GM18861 (cell line): ENCODE measurements around the gene CUEDC1.
"Not testable (repeated sequence)": the region's sequence is repeated elsewhere in the genome, so short reads cannot be mapped to it uniquely, and the experiment has no call there.

Experiments
- ATAC-seq: cut with Tn5 transposase; IDR thresholded peaks from one replicate; pipeline ENCODE4 v1.9.1; 2021; ENCODE audit not compliant: unreplicated experiment

The CUEDC1 gene

DNA sequence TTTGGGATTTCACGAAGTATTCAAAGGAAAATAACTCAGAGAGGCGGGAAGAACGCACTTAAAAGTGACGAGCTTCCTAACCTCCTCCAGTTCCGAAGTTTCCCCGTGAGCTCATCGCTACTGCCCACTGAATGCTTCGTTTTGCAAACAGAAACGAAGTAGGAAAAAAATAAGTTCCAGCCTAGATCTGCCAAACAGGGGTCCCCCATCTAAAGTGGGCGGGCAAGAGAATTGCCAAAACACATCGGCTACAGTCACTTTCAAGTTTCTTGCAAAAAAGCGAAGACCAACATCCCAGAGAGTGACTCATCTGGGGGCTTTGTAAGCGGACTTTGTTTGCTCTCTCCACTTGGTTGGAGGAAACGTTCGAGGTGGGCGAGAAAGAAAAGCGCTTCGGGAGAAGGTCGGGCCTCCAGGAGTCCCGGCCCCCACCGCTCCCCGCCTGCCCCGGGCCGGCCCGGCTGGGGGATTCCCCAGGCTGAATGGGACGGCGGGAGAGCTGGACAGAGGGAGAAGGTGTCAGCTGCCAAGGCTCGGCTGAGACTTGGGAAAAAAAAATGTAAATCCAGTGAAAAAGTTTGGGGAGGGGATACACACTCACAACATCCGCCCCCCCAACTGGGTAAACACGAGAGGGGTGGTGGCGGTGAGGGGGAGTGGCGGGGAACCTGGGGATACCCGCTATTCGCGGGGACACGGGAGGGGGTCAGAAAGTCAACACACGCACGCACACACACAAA, 31.8 kb upstream of the CUEDC1 start:
- ATAC-seq, result no peak

DNA sequence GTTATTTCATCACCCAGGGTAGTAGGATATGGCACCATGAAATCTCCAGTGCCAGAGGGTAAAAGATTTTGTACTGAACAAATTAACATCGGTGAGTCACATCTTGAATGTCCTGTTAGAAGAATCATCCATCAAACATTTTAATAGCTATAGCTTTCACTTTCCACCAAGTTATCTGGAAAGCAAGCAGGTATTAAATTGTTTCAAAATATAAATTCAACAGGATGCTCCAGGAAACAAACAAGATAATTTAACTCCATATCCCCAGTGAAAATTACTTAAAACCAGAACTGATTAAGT, 30.4 kb upstream of the CUEDC1 start:
- no peak for ATAC-seq

DNA sequence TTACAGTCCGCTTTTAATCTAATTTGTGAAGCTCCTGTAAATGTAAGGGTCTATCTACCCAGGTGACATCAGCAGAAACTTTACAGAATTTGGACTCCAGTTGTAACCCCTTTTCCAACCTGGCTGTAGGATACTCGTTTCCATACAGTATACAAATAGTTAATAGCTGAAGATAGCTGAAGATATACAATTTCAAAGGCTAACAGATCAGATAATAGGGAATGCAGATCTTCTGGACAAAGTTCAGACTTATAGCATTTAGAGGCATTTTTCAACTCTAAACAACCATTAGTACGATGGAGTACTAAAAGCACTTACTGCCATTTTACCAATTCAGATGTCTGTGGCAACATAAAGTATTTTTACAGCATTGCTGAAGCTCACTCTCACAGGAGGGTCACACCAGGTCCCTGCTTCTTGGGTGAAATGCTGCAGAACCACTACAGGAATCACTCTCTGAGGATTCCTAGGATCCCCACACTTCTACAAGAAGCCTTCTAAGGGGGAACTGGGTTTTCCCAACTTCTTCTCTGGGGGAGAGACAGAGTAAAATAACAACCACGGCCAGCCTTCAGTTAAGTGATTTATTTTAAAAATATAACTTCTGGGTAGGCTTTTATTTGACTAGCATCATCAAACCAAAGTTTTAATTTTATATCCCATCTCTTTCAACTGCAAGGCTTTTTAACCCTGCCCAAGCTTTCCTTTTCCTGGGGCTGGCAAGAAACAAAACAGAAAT, 29.9 kb upstream of the CUEDC1 start:
- ATAC-seq, result no peak

DNA sequence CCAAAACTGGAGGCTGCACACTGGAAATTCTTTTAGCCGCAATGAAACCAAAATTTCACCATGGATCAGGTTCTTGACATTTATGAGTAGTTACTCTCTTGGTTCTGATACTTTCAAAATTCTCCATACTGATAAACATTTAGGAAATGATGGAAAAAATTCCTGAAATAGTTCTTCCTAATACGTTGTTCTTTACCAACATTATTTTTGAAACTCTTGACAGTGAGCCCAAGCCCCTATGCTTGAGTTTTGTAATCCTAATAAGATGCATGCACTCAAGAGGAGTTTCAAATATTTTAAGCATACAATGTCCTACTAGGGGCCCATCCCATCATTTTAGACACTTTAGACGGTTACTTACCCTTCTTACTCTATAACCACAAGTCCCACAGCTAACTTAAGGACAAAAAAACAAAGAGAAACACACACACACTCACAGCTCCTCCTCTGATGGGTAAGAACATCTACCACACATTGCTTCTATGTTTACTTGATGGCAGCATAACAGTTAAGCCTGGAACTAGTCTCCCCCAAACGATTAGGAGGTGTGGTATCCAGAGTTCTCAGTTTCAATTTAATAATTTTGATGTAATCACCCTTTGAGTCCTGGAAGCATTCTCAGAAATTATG, 29.2 kb upstream of the CUEDC1 start:
- ATAC-seq, result no peak

DNA sequence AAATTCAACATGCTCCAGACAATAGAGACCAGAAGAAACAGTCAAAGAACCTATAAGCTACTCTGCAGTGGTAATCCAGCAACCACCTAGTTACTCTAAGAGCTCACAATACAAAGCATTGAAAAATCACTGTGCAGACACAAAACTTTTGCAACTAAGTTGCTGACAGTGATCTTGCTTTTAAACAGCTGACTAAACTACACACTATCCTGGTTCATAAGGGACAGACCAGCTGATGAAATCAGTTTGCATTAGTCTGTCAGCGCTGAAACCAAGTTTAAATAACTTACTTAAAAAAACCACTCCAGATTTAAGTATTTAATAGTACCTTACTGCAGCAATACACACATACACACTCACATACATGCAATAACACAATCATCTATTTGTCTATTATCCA, 28.2 kb upstream of the CUEDC1 start:
- no peak for ATAC-seq

DNA sequence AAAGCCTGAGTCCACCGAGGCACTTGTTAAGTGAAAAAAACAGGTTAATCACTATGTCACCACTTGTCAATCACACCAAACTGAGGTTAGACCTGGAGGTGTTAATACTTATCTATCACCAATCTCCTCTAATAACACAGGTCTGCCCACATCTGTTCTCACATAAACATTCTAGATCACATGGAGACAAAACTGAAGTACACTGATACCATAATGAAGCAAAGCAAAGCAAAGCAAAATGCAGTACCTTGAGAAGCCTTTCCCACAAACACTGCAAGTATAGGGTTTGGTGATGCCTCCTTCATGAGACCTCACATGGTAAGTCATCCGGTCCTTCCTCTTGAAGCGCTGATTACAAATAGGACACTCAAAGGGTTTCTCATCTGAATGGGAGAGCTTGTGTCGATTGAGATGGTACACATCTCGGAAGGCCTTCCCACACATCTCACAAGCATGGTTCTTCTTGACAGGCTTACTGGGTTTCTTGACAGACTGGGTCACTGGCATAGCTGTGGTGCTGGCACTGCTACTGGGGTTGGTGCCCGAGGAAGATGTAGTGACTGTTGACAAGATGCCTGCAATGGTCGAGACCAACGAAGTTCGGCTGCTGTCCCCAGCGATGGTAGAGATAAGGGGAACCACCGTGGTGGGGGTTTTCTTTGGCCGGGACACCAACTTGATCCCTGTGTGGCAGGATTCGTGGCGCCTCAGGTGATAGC, 27.4 kb upstream of the CUEDC1 start:
- ATAC-seq, result no peak

DNA sequence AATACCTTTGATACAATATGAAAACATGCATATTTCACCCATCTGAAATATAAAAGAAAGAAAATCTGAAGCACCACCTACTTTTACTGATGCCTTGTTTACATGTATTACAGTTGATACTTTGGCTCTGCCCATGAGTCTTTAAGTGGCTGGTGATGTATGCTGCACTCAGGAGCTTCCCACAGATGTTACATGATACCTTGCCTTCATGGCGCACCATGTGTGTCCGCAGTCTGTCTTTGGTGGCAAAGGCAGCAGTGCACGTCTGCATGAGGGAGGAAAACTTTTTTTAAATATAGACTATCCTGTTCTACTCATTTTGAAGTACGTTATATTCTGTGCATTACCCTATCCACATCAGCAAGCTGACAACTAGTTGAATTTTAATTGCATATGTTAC, 25.3 kb upstream of the CUEDC1 start:
- ATAC-seq, result no peak

DNA sequence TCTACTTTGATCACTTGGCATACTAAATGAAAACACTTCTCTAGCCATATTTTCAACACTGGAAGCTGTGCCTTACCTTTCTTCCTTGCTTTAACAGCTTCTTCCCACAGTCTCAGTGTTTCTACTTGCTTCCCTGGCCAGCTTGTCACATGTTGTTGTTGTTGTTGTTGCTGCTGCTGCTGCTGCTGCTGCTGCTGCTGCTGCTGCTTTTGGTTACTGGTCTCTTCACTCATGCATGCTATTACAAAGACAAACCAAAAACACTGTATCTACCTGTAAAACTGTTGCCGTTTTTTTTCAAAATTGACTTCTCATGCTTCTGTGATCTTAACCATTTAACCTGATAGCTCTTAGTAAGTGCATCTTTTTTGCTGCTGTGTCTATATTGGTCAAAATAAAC, 23.9 kb upstream of the CUEDC1 start:
- no peak for ATAC-seq

DNA sequence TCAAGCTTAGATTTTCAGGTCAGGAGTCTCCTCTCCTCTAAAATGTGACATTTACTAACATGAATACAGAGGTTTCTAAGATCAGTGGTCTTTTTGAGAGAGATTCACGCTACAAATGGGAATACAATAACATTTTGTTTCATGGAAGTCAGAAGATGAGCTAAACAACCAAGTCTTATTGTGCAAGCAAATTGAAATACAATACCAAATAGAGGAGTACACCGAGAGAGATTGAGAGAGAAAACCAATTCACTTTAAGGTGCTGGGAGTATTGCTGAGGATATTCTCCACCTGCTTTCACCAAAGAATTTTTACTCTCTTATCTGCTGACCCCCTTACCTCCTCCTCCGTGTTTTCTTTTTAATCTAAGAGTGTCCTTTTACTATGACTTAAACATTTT, 21.4 kb upstream of the CUEDC1 start:
- ATAC-seq, result no peak

DNA sequence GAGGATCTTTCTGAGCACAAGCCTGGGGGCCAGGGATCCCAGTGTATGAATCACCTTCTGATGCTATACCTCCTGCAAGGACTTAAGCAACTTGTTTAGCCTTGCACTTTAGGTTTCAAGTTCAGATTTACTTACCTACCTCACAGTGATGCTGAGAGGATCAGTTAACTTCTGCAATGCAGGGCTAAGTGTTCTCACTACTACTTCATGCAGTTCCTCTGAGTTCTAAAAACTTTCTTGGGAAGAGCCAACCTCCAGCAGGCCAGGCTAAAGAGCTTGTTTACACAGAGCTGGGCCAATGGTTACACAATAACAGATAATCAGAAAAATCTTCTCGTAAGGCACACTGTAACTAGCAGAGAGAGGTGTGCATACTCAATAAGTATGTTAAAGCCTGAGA, 19.8 kb upstream of the CUEDC1 start:
- no peak for ATAC-seq

DNA sequence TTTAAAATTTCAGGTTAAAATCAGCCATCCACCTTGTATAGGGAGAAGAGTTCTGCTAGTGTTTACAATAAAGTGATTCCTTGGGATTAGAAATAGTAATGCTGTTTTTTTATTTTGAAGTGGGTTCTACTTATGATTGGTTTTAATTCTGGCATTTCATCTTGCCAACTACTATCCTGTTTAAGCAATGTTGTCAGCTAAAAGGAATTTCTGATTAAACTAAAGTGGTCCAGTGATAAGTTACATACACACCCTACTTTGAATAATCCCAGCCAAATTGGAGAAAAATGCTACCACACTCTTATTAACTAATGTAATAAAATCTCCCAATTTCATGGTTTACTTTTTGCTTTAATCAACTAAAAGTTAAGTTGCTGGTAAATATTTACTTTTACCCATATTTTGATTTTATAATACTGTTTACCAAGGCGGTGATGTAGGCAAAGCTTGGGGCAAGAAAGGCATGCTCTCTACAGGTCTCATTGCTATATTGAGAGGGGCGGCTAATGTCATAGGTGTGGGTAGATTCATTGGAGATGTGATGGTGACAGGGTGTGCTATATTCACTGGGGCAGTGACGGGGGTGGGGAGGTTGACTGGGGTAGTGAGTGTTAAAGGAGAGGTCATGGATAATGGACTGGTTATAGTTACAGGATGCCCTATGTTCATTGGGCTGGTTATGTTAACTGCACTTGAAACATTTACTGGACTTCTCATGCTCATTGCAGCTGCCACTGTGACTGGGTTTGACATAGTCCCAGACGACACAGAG, 19.0 kb upstream of the CUEDC1 start:
- not testable (repeated sequence) for ATAC-seq

DNA sequence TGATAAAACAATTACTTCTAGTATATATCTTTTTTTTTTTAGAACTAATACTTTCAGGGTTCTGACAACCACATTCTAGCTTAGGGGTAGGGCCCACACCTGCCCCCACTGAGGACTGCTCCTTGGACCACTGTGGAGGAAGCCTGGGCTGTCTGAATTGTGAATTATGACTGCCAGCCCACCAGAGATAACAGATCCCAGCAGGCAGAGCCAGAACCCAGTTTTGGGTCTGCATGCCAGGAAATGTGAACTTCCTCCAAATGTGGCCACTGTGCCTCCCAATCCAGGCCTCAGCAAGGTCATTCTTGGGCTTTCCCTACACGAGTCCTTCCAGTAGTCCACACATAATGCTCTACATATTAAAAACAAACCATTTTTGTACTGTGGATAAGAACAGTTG, 16.9 kb upstream of the CUEDC1 start:
- ATAC-seq, result no peak

DNA sequence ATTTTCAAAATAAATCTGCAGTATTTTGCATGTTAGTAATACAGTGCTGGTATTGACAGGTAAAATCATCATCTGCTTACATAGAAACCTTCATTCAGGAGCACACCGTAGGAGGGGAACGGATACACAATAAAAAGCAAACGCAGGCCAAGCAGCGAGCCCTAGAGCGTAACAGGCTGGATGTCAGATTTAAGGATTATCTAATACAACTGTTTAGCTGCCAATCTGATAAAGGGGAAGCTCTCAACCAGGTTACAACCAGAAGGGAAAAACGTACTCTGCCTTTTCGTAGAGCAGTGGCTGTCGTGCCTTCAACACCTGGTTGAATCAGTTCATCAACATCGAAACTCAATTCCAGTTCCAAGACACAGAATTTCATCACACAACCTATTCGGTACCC, 16.4 kb upstream of the CUEDC1 start:
- no peak for ATAC-seq

DNA sequence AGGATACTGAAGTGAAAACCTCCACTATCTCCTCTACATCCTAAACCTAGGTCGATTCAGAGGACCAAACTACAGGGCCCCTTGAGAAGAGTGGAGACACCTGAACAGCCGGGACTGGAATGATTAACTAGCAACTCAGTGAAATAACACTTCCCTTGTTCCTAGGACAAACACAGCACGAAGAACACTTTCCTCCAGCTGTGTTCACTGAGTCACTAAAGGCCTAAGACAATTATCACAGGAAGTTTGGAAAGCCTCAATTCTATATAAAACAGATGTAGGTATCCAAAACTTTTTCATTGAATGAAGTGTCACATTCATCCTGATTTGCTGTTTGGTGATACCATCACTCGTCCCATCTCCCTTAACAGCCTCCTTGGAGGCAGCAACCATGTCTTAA, 15.5 kb upstream of the CUEDC1 start:
- no peak for ATAC-seq

DNA sequence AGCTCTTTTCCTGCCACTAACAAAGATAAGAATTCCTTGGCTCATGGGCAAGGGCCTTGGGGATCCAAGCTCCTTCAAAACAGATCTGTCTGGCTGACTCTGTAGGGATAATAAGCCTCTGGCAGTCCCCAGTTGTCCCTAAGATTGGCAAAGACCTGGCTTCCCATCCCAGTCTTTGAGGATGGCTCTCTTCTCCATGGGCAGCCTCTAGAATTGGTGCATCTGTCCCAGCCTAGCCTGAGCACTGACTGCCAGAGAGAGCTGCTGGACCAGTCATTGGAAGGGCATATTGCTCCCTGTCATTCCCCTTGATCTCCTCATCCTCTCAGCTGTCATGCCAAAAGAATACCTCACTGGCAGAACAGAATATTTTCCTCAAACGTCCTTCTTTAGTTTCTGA, 13.2 kb upstream of the CUEDC1 start:
- no peak for ATAC-seq

DNA sequence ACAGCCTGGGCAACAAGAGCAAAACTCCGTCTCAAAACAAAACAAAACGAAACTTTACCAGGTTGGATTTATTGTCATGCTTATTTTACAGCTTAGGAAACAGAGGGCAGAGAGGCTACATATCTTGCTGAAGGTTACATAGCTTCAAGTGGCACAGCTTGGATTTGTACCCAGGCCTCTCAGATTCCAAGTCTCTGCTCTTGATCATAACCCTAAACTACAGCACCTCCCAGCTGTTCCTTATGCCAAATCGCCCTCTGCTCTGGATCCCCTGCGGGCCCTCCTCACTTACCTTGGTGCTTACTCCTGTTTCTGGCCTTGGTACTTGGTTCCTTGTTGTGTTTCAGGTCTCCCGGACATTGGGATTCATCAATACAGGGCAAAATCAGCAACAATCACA, 11.7 kb upstream of the CUEDC1 start:
- ATAC-seq, result no peak

DNA sequence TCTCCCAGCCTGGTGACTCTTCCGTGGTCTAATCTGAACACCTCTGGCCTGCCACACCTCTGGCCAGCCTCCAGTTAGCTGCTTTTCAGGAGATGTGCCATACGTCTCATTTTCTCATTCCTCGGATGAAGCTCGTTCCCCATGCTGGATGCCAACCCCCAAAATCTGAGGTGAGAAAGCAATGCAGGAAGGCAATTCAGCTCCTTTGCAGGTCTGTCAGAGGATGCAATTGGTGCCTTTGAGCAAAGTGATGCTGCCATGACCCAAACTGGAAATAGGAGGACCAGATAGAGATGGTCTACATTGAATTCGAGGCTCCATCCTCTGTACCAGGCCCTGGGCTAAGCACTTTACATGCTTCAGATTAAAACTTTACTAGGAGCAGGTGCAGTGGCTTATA, 11.0 kb upstream of the CUEDC1 start:
- no peak for ATAC-seq

DNA sequence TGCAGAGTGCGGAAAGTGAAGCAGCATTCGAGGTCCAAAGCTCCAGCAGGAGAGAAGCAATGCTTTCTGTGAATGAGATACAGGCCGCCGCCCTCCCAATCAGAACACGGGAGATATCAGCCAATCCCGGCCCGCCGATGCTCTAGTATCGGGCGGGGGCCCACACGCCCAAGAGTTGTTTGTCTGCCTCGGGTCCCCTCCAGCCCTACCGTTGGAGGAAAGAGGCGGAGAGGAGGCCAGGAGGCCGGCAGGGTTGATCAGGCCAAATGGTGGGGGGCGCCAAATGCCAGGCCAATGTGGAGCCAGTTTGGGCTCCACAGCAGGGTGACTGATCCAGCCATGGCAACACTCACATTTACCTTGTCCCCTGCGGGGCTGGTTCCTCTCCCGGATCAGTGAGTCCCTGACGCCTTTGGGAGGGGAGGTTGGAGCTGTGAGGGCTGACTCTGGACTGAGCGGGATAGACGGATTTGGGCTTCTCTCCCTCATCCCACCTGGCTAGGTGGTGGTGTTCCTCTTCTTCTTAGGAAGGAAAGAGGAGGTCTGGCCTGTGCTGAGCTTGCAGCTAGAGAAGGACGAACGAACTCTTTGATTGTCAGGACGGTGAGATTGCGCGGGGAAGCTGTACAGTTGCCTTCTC, 10.4 kb upstream of the CUEDC1 start:
- ATAC-seq, result no peak

DNA sequence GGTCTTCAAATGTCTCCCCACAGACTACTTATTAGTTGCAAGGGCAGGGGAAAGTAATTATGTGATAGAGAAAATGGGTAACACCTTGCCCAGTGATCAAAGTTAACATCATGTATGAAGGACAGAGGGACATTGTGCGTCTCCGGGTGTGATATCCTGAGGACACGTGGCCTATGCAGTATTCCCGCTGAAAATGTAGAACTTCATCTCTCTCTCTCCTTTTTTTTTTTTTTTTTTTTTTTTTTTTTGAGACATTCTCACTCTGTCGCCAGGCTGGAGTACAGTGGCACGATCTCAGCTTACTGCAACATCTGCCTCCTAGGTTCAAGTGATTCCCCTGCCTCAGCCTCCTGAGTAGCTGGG, 7.9 kb upstream of the CUEDC1 start:
- ATAC-seq, result no peak

DNA sequence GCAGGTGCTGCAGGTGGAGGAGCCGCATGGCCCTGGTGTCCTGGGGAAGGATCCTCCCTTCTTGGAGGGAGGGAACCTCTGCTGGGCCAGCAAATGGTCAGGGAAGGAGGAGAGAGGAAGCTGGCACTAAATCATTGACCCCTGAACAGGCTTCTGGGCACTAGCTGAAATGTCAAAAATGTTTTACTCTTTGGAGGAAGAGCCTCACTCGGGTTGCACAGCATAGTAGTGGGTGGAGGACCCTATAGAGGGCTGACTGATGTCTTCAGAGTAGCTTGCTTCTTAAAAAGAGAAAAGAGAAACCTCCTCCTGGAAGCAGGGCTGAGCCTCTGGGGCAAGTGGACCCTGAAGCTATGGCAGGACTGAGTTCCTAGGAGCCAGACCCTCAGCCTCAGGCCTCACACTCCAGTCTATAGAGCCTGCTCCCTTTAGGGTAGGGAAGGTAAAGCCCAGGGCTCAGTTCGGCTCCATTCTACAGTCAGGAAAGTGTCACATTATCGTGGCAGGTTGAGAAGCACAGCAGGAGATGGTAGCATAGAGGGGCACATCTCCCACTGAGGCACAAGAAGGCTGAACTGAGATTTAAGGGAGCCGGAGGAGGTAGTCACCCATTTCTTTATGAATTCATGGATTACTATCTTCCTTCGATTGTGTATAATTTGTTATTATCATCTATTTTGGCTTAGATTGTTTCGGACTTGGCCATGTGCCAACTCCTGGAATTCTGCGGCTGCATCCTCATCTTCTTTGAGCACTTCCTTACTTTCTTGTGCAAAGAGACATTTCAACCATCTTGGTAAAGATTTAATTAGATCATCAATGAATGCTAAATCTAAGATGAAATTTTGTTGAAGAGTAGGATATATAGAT, 7.3 kb upstream of the CUEDC1 start:
- ATAC-seq, result no peak
